Thyroid gland (tissue), 4 donors: ENCODE measurements around the gene NFE2. TPM values are rescaled to one million over a fixed set of nuclear protein-coding genes. Genes with fewer than 3 reads are reported as not detected.
A peak's percentile ranks its signal among the peaks of the same experiment; 100 is the strongest.

Source experiments
- DNase-seq, 2 donors: peaks; one replicate each; pipeline ENCODE4 v3.0.0-alpha.2; 2019
- H3K27ac ChIP-seq, 3 donors: fragments of 200-600 bp; sonication (generic); 1 replicate in 2 of 3; 2 replicates in 1 of 3; pipeline ENCODE4 v1.5.1; 2016 to 2019; ENCODE audit warnings: mild to moderate bottlenecking in 1 of 3, moderate library complexity in 1 of 3
- H3K27me3 ChIP-seq: fragments of 200-600 bp; sonication (generic); one replicate; pipeline ENCODE4 v1.5.1; 2019
- H3K36me3 ChIP-seq, 2 donors: fragments of 200-600 bp; sonication (generic); one replicate each; pipeline ENCODE4 v1.5.1; 2016 to 2019
- H3K4me1 ChIP-seq, 2 donors: fragments of 200-600 bp; sonication (generic); one replicate each; pipeline ENCODE4 v1.5.1; 2017 to 2019
- H3K4me3 ChIP-seq, 3 donors: fragments of 200-600 bp; sonication (generic); replicated peaks in 1 of 3; 1 replicate in 2 of 3; 2 replicates in 1 of 3; pipeline ENCODE4 v1.5.1; 2016; ENCODE audit warnings: mild to moderate bottlenecking in 1 of 3
- H3K9me3 ChIP-seq: fragments of 200-600 bp; sonication (generic); one replicate; pipeline ENCODE4 v1.5.1; 2017
- CTCF ChIP-seq, 6 experiments: fragments of 200-600 bp in 3 of 6; fragments of 450-650 bp in 3 of 6; sonication (generic) in 3 of 6; IDR thresholded peaks; one replicate each; pipeline ENCODE4 v1.5.1; 2016 to 2019; ENCODE audit warnings: antibody characterized with exemption in 6 of 6, mild to moderate bottlenecking in 2 of 6, inconsistent platforms in 1 of 6, moderate library complexity in 1 of 6
- POLR2A ChIP-seq, 2 donors: fragments of 450-650 bp; IDR thresholded peaks; one replicate each; pipeline ENCODE4 v1.6.1; 2017; ENCODE audit warnings: antibody characterized with exemption in 2 of 2, mild to moderate bottlenecking in 2 of 2, moderate library complexity in 1 of 2
- WGBS, 2 donors: methylation state at CpG; one replicate each; pipeline ENCODE4 v1.1.5; 2017; 5-methylcytosine and 5-hydroxymethylcytosine counted together
- intact Hi-C: fragments of 100-400 bp; cut with DNase I; formaldehyde crosslinking; loops from one replicate; pipeline ENCODE4 v1.15.1; 2023
- total RNA-seq, 4 donors: library from RNA; depleted of rRNA; stranded (reverse); fragments of >200 nt; gene quantifications; one replicate each; pipeline ENCODE4 v1.2.3, GENCODE V29; 2016

NFE2 gene
- total RNA-seq, 4 donors from 2014 or later = 0.56 to 1.7 (median 0.61) TPM

- intact Hi-C loops = no loop called here
- H3K4me1 ChIP-seq = peaks cover 32 to 40% of the 10 kb centered on the region in 2 donors
Observed at GRCh38 chr12:54340846-54341245, 40.0 kb upstream of the NFE2 start.

DNA sequence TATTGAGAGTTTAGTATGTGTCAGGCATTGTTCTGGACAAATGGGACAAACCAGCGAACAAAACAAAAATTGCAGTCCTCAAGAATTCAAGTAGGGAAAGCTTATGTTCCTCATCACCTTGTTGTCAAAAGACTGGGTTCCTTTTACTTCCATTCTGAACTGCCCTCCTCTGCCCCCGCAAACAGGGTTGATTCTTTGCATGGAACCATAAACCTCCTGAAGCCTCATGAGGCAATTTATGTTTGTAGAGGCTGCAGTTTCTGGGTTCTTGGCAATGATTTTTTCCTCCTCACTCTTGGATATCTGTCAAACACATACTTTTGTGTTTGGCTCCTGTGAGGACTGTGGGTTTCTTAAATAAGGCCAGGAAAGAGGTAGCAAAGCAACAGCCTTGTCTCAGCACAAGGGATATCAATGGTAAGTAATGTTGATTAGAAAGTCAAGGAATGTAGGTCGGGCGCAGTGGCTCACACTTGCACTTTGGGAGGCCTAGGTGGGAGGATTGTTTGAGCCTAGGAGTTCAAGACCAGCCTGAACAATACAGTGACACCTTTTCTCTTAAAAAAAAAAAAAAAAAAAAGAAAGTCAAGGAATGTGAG is 38.0 kb upstream of the NFE2 start:
- peaks cover 41 to 52% of the 10 kb centered on the region in 2 donors for H3K4me1 ChIP-seq
- no peak for TF ChIP-seq CTCF (IDR thresholded peaks at IDR 0.05)
- TF ChIP-seq POLR2A (IDR thresholded peaks at IDR 0.05) = no peak
- no peak for DNase-seq
- H3K36me3 ChIP-seq = peaks cover 16 to 23% of the 10 kb centered on the region in 2 donors
- no peaks in the 10 kb centered on the region for H3K9me3 ChIP-seq
- H3K27ac ChIP-seq = peak overlapping the region in 2 of 3 donors; percentile 47 to 66
- no peak overlapping the region for H3K4me3 ChIP-seq
- WGBS, 2 donors = 67 to 71% methylated on average over 4 of the region's 4 CpGs
- H3K27me3 ChIP-seq = no peaks in the 10 kb centered on the region
- intact Hi-C loops = no loop called here

More at GRCh38 chr12:54340846-54341245, 40.0 kb upstream of the NFE2 start:
- Histone ChIP-seq H3K27ac (no peak overlapping the region), H3K36me3 (peaks cover 27 to 32% of the 10 kb centered on the region in 2 donors), H3K9me3 (no peaks in the 10 kb centered on the region), H3K27me3 (no peaks in the 10 kb centered on the region), H3K4me3 (no peak overlapping the region)
- no peak for TF ChIP-seq CTCF (IDR thresholded peaks at IDR 0.05)
- no peak for TF ChIP-seq POLR2A (IDR thresholded peaks at IDR 0.05)
- DNase-seq = no peak
- 94 to 95% methylated on average over 7 of the region's 7 CpGs for WGBS, 2 donors

DNA sequence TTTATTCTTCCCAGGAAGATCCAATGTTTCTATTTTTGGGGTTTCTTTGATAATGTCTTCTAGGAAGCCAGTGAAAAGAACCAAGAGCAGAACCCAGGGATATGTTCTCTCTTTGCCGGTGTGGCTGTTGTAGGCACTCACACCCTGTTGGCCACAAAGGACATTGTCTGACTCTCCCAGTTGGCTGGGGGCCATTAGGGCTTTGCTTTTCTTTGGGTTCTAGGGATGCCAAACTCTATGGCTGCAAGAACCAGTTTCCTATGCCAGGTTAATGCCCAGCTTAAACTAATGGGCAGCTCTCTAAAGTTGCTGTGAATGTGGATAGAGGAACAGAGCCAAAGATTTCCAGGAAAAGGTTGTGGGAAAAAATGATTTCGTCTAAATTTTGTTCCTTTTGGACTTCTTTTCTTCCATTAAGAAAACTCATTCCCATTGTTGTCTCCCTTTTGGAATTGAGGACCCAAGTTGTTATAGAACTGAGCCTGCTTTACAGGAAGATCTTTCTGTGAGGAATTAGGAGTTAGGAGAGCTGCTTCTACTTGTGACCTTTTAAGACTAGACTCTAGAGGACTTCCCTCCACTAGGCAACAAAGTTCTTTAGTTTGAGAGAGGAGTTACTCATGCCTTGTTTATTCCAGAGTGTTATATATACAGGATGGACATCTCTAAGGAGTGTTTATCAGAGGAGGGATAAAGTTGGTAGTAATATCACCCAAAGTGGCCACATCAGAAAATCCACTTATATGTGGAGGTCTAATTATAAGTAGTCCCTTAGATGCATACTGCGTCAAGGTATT is 37.2 kb upstream of the NFE2 start:
- intact Hi-C loops = no loop called here
- DNase-seq = peak in 1 of 2 donors; percentile 32
- Histone ChIP-seq H3K4me1 (peaks cover 41 to 52% of the 10 kb centered on the region in 2 donors), H3K9me3 (no peaks in the 10 kb centered on the region), H3K27ac (peak overlapping the region; percentile 28 to 66 (median 47)), H3K36me3 (peaks cover 14 to 18% of the 10 kb centered on the region in 2 donors), H3K27me3 (no peaks in the 10 kb centered on the region), H3K4me3 (no peak overlapping the region)
- TF ChIP-seq POLR2A (IDR thresholded peaks at IDR 0.05) (no peak), CTCF (IDR thresholded peaks at IDR 0.05) (no peak)
- WGBS, 2 donors = 57 to 61% methylated on average over 3 of the region's 3 CpGs

DNA sequence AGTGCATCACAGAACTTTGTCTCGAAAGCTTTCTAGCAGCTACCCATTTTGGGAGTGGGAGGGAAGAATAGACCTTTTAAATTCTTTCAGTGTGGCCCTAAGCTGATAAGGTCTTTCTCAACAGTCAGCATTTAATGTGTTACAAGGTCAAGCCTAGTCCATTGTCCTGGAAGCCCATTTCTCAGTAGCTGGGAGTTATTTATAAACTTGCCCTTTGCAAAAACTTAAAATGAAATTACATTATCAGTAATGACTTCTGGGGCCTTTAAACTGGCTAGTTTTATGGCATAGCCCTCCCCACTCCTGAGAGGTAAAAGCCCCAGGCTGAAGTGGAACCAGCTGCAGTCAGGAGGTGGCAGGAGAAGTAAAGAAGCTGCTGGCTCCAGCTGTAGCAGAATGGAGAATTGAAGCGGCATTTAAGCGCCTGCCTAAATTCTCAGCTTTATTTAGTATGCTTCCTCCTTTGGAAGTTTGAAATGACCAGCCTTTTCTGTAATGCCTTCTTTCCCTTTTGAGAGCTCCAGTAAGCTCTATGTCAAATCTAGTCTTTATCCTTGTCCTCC is 36.5 kb upstream of the NFE2 start:
- peak; percentile 33 to 34 for DNase-seq
- TF ChIP-seq CTCF (IDR thresholded peaks at IDR 0.05) (peak in 2 of 6 experiments; percentile 23 to 25), POLR2A (IDR thresholded peaks at IDR 0.05) (no peak)
- 53 to 63% methylated on average over 3 of the region's 3 CpGs for WGBS, 2 donors
- Histone ChIP-seq H3K4me1 (peaks cover 41 to 52% of the 10 kb centered on the region in 2 donors), H3K9me3 (no peaks in the 10 kb centered on the region), H3K27me3 (no peaks in the 10 kb centered on the region), H3K27ac (peak overlapping the region; percentile 28 to 66 (median 47)), H3K4me3 (no peak overlapping the region), H3K36me3 (peaks cover 8 to 11% of the 10 kb centered on the region in 2 donors)
- intact Hi-C loops = no loop called here
